ENCODE data around the gene ZNF576.
"Not testable (repeated sequence)": the region's sequence is repeated elsewhere in the genome, so short reads cannot be mapped to it uniquely, and the experiment has no call there.

Gene ZNF576

GRCh38 chr19:43575955-43576878 is 20.2 kb upstream of the ZNF576 start:
- H3K9me3 ChIP-seq (ENCODE audit: control insufficient read depth, insufficient read depth, low read depth, low read length): no peaks in the 10 kb centered on the region
- peaks cover 14% of the 10 kb centered on the region for H3K36me3 ChIP-seq (ENCODE audit: control insufficient read depth, insufficient read depth, low read length)
- H3K27me3 ChIP-seq (ENCODE audit: control insufficient read depth, insufficient read depth, low read length): no peaks in the 10 kb centered on the region
- peaks cover 15% of the 10 kb centered on the region for H3K4me1 ChIP-seq (ENCODE audit: control insufficient read depth, insufficient read depth, low read length)
- H3K9ac ChIP-seq (ENCODE audit: low read length): peak overlapping the region; percentile 59
- H3K27ac ChIP-seq (ENCODE audit: low read depth, low read length): no peak overlapping the region
- H3K4me3 ChIP-seq (ENCODE audit: low read depth, low read length): peak overlapping the region; percentile 52

- Histone ChIP-seq H3K36me3 (ENCODE audit: control insufficient read depth, insufficient read depth, low read length) (no peaks in the 10 kb centered on the region), H3K27ac (ENCODE audit: low read depth, low read length) (no peak overlapping the region), H3K27me3 (ENCODE audit: control insufficient read depth, insufficient read depth, low read length) (no peaks in the 10 kb centered on the region), H3K9me3 (ENCODE audit: control insufficient read depth, insufficient read depth, low read depth, low read length) (no peaks in the 10 kb centered on the region), H3K4me1 (ENCODE audit: control insufficient read depth, insufficient read depth, low read length) (peaks cover 17% of the 10 kb centered on the region), H3K4me3 (ENCODE audit: low read depth, low read length) (no peak overlapping the region), H3K9ac (ENCODE audit: low read length) (no peak overlapping the region)
Observed at GRCh38 chr19:43578787-43579186, 17.6 kb upstream of the ZNF576 start.

- Histone ChIP-seq H3K9me3 (ENCODE audit: control insufficient read depth, insufficient read depth, low read depth, low read length) (no peaks in the 10 kb centered on the region), H3K27ac (ENCODE audit: low read depth, low read length) (no peak overlapping the region), H3K4me3 (ENCODE audit: low read depth, low read length) (peak overlapping the region; percentile 42), H3K4me1 (ENCODE audit: control insufficient read depth, insufficient read depth, low read length) (peaks cover 9% of the 10 kb centered on the region), H3K36me3 (ENCODE audit: control insufficient read depth, insufficient read depth, low read length) (peaks cover 1% of the 10 kb centered on the region), H3K9ac (ENCODE audit: low read length) (no peak overlapping the region), H3K27me3 (ENCODE audit: control insufficient read depth, insufficient read depth, low read length) (no peaks in the 10 kb centered on the region)
Observed at GRCh38 chr19:43581467-43581866, 14.9 kb upstream of the ZNF576 start.

GRCh38 chr19:43582495-43582894 is 13.9 kb upstream of the ZNF576 start:
- Histone ChIP-seq H3K4me1 (ENCODE audit: control insufficient read depth, insufficient read depth, low read length) (peaks cover 6% of the 10 kb centered on the region), H3K4me3 (ENCODE audit: low read depth, low read length) (no peak overlapping the region), H3K27ac (ENCODE audit: low read depth, low read length) (no peak overlapping the region), H3K9me3 (ENCODE audit: control insufficient read depth, insufficient read depth, low read depth, low read length) (no peaks in the 10 kb centered on the region), H3K27me3 (ENCODE audit: control insufficient read depth, insufficient read depth, low read length) (no peaks in the 10 kb centered on the region), H3K9ac (ENCODE audit: low read length) (no peak overlapping the region), H3K36me3 (ENCODE audit: control insufficient read depth, insufficient read depth, low read length) (peaks cover 5% of the 10 kb centered on the region)

- H3K36me3 ChIP-seq (ENCODE audit: control insufficient read depth, insufficient read depth, low read length): peaks cover 14% of the 10 kb centered on the region
- no peaks in the 10 kb centered on the region for H3K9me3 ChIP-seq (ENCODE audit: control insufficient read depth, insufficient read depth, low read depth, low read length)
- peaks cover 6% of the 10 kb centered on the region for H3K4me1 ChIP-seq (ENCODE audit: control insufficient read depth, insufficient read depth, low read length)
- H3K27ac ChIP-seq (ENCODE audit: low read depth, low read length): no peak overlapping the region
- H3K4me3 ChIP-seq (ENCODE audit: low read depth, low read length): no peak overlapping the region
- H3K9ac ChIP-seq (ENCODE audit: low read length): no peak overlapping the region
- H3K27me3 ChIP-seq (ENCODE audit: control insufficient read depth, insufficient read depth, low read length): no peaks in the 10 kb centered on the region
Observed at GRCh38 chr19:43584484-43584883, 11.9 kb upstream of the ZNF576 start.

- Histone ChIP-seq H3K27ac (ENCODE audit: low read depth, low read length) (no peak overlapping the region), H3K4me3 (ENCODE audit: low read depth, low read length) (no peak overlapping the region), H3K36me3 (ENCODE audit: control insufficient read depth, insufficient read depth, low read length) (peaks cover 26% of the 10 kb centered on the region), H3K9ac (ENCODE audit: low read length) (no peak overlapping the region), H3K9me3 (ENCODE audit: control insufficient read depth, insufficient read depth, low read depth, low read length) (no peaks in the 10 kb centered on the region), H3K27me3 (ENCODE audit: control insufficient read depth, insufficient read depth, low read length) (no peaks in the 10 kb centered on the region), H3K4me1 (ENCODE audit: control insufficient read depth, insufficient read depth, low read length) (peaks cover under 1% of the 10 kb centered on the region; the same call in 1 of the 2 replicates)
Observed at GRCh38 chr19:43586346-43586745, 10.0 kb upstream of the ZNF576 start.

- not testable (repeated sequence) for H3K4me3 ChIP-seq (ENCODE audit: low read depth, low read length); H3K9me3 ChIP-seq (ENCODE audit: control insufficient read depth, insufficient read depth, low read depth, low read length); H3K4me1 ChIP-seq (ENCODE audit: control insufficient read depth, insufficient read depth, low read length); H3K27ac ChIP-seq (ENCODE audit: low read depth, low read length); H3K27me3 ChIP-seq (ENCODE audit: control insufficient read depth, insufficient read depth, low read length); H3K9ac ChIP-seq (ENCODE audit: low read length)
- H3K36me3 ChIP-seq (ENCODE audit: control insufficient read depth, insufficient read depth, low read length): peaks cover 30% of the 10 kb centered on the region
Observed at GRCh38 chr19:43587029-43587428, 9.4 kb upstream of the ZNF576 start.

GRCh38 chr19:43589277-43589676 is 7.1 kb upstream of the ZNF576 start:
- Histone ChIP-seq H3K27ac (ENCODE audit: low read depth, low read length) (no peak overlapping the region), H3K4me3 (ENCODE audit: low read depth, low read length) (no peak overlapping the region), H3K9me3 (ENCODE audit: control insufficient read depth, insufficient read depth, low read depth, low read length) (no peaks in the 10 kb centered on the region), H3K9ac (ENCODE audit: low read length) (no peak overlapping the region), H3K27me3 (ENCODE audit: control insufficient read depth, insufficient read depth, low read length) (no peaks in the 10 kb centered on the region), H3K4me1 (ENCODE audit: control insufficient read depth, insufficient read depth, low read length) (no peaks in the 10 kb centered on the region), H3K36me3 (ENCODE audit: control insufficient read depth, insufficient read depth, low read length) (peaks cover 49% of the 10 kb centered on the region)

- H3K27me3 ChIP-seq (ENCODE audit: control insufficient read depth, insufficient read depth, low read length): no peaks in the 10 kb centered on the region
- H3K9ac ChIP-seq (ENCODE audit: low read length): no peak overlapping the region
- peaks cover 49% of the 10 kb centered on the region for H3K36me3 ChIP-seq (ENCODE audit: control insufficient read depth, insufficient read depth, low read length)
- no peak overlapping the region for H3K27ac ChIP-seq (ENCODE audit: low read depth, low read length)
- no peak overlapping the region for H3K4me3 ChIP-seq (ENCODE audit: low read depth, low read length)
- no peaks in the 10 kb centered on the region for H3K4me1 ChIP-seq (ENCODE audit: control insufficient read depth, insufficient read depth, low read length)
- no peaks in the 10 kb centered on the region for H3K9me3 ChIP-seq (ENCODE audit: control insufficient read depth, insufficient read depth, low read depth, low read length)
Observed at GRCh38 chr19:43589678-43590077, 6.7 kb upstream of the ZNF576 start.

- Histone ChIP-seq H3K27ac (ENCODE audit: low read depth, low read length) (no peak overlapping the region), H3K4me1 (ENCODE audit: control insufficient read depth, insufficient read depth, low read length) (peaks cover under 1% of the 10 kb centered on the region; the same call in 1 of the 2 replicates), H3K4me3 (ENCODE audit: low read depth, low read length) (no peak overlapping the region), H3K9me3 (ENCODE audit: control insufficient read depth, insufficient read depth, low read depth, low read length) (no peaks in the 10 kb centered on the region), H3K36me3 (ENCODE audit: control insufficient read depth, insufficient read depth, low read length) (peaks cover 43% of the 10 kb centered on the region), H3K9ac (ENCODE audit: low read length) (no peak overlapping the region), H3K27me3 (ENCODE audit: control insufficient read depth, insufficient read depth, low read length) (no peaks in the 10 kb centered on the region)
Observed at GRCh38 chr19:43591904-43592772, 4.3 kb upstream of the ZNF576 start.
